Prostate gland (tissue), 2 donors: ENCODE data around the gene NOXA1. TPM values are rescaled to one million over a fixed set of nuclear protein-coding genes. Genes with fewer than 3 reads are reported as not detected.

Source experiments
- DNase-seq: peaks from one replicate; pipeline ENCODE4 v3.0.0-alpha.2; 2019; ENCODE audit warnings: low spot score
- H3K27ac ChIP-seq, 2 donors: fragments of 200-600 bp; sonication (generic); 2 replicates each; pipeline ENCODE4 v1.5.1; 2017 to 2019
- H3K27me3 ChIP-seq: fragments of 200-600 bp; sonication (generic); replicated peaks from 2 replicates; pipeline ENCODE4 v1.5.1; 2019; ENCODE audit not compliant: insufficient read depth
- H3K36me3 ChIP-seq, 2 donors: fragments of 200-600 bp; sonication (generic); 1 replicate in 1 of 2; 2 replicates in 1 of 2; pipeline versions ENCODE4 v1.5.1 to v1.8.1; 2017 to 2019
- H3K4me1 ChIP-seq: fragments of 200-600 bp; sonication (generic); replicated peaks from 2 replicates; pipeline ENCODE4 v1.5.1; 2019
- H3K4me3 ChIP-seq, 2 donors: fragments of 200-600 bp; sonication (generic); 2 replicates each; pipeline ENCODE4 v1.5.1; 2017 to 2019
- H3K9me3 ChIP-seq: fragments of 200-600 bp; sonication (generic); 2 replicates; pipeline ENCODE4 v1.5.1; 2017
- POLR2A ChIP-seq: fragments of 450-650 bp; IDR thresholded peaks from one replicate; pipeline ENCODE4 v1.6.1; 2016; ENCODE audit warnings: antibody characterized with exemption, mild to moderate bottlenecking
- POLR2AphosphoS5 ChIP-seq: sonication (generic); formaldehyde crosslinking; IDR thresholded peaks from one replicate; pipeline ENCODE4 v1.6.1; 2017; ENCODE audit warnings: antibody characterized with exemption
- WGBS: methylation state at CpG from one replicate; pipeline ENCODE4 v1.1.5; 2018; 5-methylcytosine and 5-hydroxymethylcytosine counted together
- intact Hi-C: fragments of 100-400 bp; cut with DNase I; formaldehyde crosslinking; loops from one replicate; pipeline ENCODE4 v1.14.2; 2022
- total RNA-seq, 2 donors: library from RNA; depleted of rRNA; stranded (reverse); fragments of >200 nt; gene quantifications; one replicate each; pipeline ENCODE4 v1.1.0, GENCODE V29; 2016
- TF ChIP-seq, protein P1 (sequence below), 4 experiments: fragments of 200-600 bp in 2 of 4; fragments of 450-650 bp in 2 of 4; sonication (generic) in 2 of 4; IDR thresholded peaks; 1 replicate in 3 of 4; 2 replicates in 1 of 4; pipeline ENCODE4 v1.5.1; 2016 to 2019; ENCODE audit warnings: antibody characterized with exemption in 4 of 4, mild to moderate bottlenecking in 2 of 4, moderate library complexity in 2 of 4

The NOXA1 gene
- total RNA-seq, 2 donors from 2014 or later: 7.5 to 17.1 TPM

DNA sequence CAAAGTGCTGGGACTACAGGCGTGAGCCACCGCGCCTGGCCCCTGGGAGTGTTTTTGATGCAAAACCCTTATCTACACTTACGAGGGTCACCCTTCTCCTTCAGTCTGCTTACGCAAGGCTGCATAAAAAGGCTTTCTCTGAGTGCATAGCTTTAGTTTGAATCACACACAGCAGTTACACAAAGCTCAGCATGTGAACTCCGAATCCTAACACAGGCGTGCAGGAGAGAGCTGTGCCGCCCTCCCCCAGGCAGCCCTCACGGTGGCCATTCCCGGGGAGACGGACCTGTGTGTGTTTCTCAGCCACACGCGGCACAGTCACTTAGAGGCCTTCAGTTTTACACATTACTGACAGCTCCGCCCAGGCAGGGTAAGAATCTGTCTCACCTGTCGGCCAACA lies 27.0 kb upstream of the NOXA1 start:
- no peaks in the 10 kb centered on the region for H3K27me3 ChIP-seq
- H3K27ac ChIP-seq: no peak overlapping the region
- no peaks in the 10 kb centered on the region for H3K9me3 ChIP-seq
- no peaks in the 10 kb centered on the region for H3K36me3 ChIP-seq
- no peaks in the 10 kb centered on the region for H3K4me1 ChIP-seq
- TF ChIP-seq POLR2AphosphoS5: no peak
- no peak for TF ChIP-seq POLR2A
- TF ChIP-seq, protein P1, sequence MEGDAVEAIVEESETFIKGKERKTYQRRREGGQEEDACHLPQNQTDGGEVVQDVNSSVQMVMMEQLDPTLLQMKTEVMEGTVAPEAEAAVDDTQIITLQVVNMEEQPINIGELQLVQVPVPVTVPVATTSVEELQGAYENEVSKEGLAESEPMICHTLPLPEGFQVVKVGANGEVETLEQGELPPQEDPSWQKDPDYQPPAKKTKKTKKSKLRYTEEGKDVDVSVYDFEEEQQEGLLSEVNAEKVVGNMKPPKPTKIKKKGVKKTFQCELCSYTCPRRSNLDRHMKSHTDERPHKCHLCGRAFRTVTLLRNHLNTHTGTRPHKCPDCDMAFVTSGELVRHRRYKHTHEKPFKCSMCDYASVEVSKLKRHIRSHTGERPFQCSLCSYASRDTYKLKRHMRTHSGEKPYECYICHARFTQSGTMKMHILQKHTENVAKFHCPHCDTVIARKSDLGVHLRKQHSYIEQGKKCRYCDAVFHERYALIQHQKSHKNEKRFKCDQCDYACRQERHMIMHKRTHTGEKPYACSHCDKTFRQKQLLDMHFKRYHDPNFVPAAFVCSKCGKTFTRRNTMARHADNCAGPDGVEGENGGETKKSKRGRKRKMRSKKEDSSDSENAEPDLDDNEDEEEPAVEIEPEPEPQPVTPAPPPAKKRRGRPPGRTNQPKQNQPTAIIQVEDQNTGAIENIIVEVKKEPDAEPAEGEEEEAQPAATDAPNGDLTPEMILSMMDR (IDR thresholded peaks at IDR 0.05): no peak
- 83% methylated on average over 15 of the region's 15 CpGs for WGBS
- intact Hi-C loops: no loop called here
- no peak overlapping the region for H3K4me3 ChIP-seq
- DNase-seq: no peak

DNA sequence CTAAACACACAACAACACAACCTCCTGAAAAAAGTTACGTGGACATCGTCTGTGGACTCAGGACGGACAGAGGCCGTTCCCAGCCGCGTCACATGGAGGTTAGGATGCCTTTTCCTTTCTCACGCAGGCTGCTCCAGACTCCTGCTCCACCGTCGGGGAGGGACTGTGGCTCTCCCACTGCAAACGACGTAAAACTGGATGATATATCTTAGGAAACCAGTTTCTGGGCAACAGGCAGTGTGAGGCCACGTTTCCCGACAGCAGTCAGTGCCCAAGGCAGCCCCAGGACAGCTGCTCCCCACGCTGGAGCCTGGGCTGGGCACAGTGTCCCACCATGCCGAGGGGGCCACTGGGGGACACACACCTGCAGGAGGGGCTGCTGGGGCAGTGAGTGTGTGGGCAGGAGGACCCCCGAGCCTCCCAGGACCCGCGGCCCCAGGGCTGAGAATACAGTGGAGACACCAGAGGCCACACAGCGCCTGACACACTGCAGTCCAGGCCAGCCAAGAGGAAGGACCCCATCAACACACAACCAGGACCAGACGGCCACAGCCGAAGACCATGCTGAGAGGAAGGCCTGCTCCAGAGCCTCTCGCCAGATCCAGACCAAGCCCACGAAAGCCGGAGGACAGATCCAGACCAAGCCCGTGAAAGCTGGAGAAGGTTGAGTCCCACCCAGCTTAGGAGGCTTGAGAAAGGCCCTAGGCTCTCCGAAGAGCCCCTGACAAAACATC lies 26.4 kb upstream of the NOXA1 start:
- Histone ChIP-seq H3K27ac (no peak overlapping the region), H3K4me1 (no peaks in the 10 kb centered on the region), H3K4me3 (no peak overlapping the region), H3K9me3 (no peaks in the 10 kb centered on the region), H3K36me3 (no peaks in the 10 kb centered on the region), H3K27me3 (no peaks in the 10 kb centered on the region)
- intact Hi-C loops: no loop called here
- TF ChIP-seq POLR2A (no peak), POLR2AphosphoS5 (no peak)
- TF ChIP-seq, protein P1 (IDR thresholded peaks at IDR 0.05): no peak
- no peak for DNase-seq
- 90% methylated on average over 26 of the region's 26 CpGs for WGBS

DNA sequence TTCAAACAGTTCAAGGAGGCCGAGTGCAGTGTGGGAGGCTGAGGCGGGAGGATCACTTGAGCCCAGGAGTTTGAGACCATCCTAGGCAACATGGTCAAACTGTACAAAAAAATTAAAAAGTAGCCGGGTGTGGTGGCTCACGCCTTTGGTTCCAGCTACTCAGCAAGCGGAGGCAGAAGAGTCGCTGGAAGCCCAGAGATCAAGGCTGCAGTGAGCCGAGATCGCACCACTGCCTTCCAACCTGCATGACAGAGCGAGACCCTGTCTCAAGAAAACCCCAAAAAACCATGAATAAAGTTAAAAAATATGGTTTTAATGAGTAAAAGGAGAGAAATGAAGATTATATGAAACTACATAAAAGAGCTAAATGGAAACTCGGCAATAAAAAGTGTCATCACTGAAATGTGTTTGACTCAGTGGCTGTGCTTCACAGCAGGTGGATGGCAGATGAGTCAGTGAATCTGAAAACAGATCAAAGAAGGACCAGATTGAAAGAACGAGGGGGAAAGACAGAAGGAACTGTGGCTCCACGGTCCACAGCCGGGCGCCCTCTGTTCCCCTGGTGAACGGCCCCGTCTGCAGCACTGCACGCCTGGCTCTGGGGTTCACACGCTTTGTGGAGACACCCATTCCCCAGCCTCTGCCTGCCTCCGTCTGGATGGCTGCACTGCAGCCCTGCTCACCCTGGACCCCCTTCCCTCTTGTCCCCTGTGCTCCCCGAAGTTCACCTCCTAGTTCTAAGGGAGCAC lies 25.3 kb upstream of the NOXA1 start:
- intact Hi-C loops: no loop called here
- Histone ChIP-seq H3K9me3 (no peaks in the 10 kb centered on the region), H3K27ac (no peak overlapping the region), H3K4me3 (no peak overlapping the region), H3K4me1 (no peaks in the 10 kb centered on the region), H3K36me3 (no peaks in the 10 kb centered on the region), H3K27me3 (no peaks in the 10 kb centered on the region)
- DNase-seq: no peak
- no peak for TF ChIP-seq POLR2A
- 92% methylated on average over 20 of the region's 20 CpGs for WGBS

DNA sequence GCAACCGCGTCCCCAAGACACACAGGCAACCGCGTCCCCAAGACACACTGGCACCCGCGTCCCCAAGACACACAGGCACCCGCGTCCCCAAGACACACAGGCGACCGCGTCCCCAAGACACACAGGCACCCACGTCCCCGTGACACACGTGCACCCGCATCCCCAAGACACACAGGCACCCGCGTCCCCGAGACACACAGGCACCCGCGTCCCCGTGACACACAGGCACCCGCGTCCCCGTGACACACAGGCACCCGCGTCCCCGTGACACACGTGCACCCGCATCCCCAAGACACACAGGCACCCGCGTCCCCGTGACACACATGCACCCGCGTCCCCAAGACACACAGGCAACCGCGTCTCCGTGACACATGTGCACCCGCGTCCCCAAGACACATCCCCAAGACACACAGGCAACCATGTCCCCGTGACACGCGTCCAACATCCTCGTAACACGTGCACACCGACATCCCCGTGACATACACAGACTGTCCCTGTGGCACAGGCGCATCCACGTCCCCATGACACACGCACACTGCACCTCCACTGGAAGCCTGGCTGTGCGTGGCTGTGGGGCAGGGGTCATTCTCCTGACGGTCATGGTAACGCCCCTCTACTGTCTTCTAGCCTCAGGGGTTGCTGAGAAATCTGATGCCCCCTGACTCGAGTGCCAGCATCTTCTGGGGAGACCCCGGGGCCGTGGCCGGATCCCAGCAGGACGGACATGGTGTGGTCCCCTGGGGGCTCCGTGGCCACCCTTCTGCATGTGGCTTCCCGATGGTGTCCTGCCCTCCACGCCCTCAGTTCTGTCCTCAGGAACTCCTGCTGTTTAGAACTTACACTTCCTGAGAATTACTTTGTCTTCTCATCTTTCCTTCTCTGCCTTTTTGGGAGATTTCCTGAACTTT lies 24.4 kb upstream of the NOXA1 start:
- no peak for DNase-seq
- Histone ChIP-seq H3K9me3 (no peaks in the 10 kb centered on the region), H3K27me3 (no peaks in the 10 kb centered on the region), H3K27ac (no peak overlapping the region), H3K36me3 (no peaks in the 10 kb centered on the region), H3K4me1 (no peaks in the 10 kb centered on the region), H3K4me3 (no peak overlapping the region)
- intact Hi-C loops: no loop called here
- 97% methylated on average over 60 of the region's 60 CpGs for WGBS
- TF ChIP-seq, protein P1 (IDR thresholded peaks at IDR 0.05): no peak
- TF ChIP-seq POLR2A (no peak), POLR2AphosphoS5 (no peak)

DNA sequence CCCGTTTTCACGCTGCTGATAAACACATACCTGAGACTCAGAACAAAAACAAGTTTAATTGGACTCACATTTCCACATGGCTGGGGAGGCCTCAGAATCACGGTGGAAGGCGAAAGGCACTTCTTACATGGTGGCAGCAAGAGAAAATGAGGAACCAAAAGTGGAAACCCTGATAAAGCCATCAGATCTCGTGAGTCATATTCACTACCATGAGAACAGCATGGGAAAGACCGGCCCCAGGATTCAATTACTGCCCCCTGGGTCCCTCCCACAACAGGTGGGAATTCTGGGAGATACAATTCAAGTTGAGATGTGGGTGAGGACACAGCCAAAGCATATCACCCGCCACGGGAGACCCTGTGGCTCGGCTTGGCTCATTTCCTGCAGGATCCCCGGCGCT lies 20.4 kb upstream of the NOXA1 start:
- Histone ChIP-seq H3K4me3 (no peak overlapping the region), H3K9me3 (no peaks in the 10 kb centered on the region), H3K27me3 (no peaks in the 10 kb centered on the region), H3K27ac (no peak overlapping the region), H3K4me1 (no peaks in the 10 kb centered on the region), H3K36me3 (no peaks in the 10 kb centered on the region)
- WGBS: 86% methylated on average over 11 of the region's 11 CpGs
- no peak for TF ChIP-seq POLR2A
- no peak for TF ChIP-seq POLR2AphosphoS5
- TF ChIP-seq, protein P1 (IDR thresholded peaks at IDR 0.05): no peak
- no peak for DNase-seq
- intact Hi-C loops: loop anchor here (10.0 kb wide), 1 partner anchor 108 kb away; no protein-coding TSS in a partner anchor
